Neural crest cell (in vitro differentiated cells): ENCODE results near the gene VRK1. TPM values are rescaled to one million over a fixed set of nuclear protein-coding genes. Genes with fewer than 3 reads are reported as not detected.
"Not testable (repeated sequence)": the region's sequence is repeated elsewhere in the genome, so short reads cannot be mapped to it uniquely, and the experiment has no call there.

ENCODE experiments used
- DNase-seq: peaks from one replicate; pipeline ENCODE4 v3.0.0; 2021; ENCODE audit warnings: low read depth, mixed read lengths, low spot score
- H3K27ac Mint-ChIP-seq: one replicate; pipeline ENCODE4 v1.8.0; 2021; ENCODE audit warnings: mild to moderate bottlenecking, mixed read lengths; ENCODE audit not compliant: unreplicated experiment
- H3K27me3 Mint-ChIP-seq: 2 replicates; pipeline ENCODE4 v1.8.0; 2021; ENCODE audit warnings: low read depth, mild to moderate bottlenecking, mixed read lengths
- H3K36me3 Mint-ChIP-seq: 2 replicates; pipeline ENCODE4 v1.8.0; 2021; ENCODE audit warnings: low read depth, mild to moderate bottlenecking, mixed read lengths
- H3K4me1 Mint-ChIP-seq: 2 replicates; pipeline ENCODE4 v1.8.0; 2021; ENCODE audit warnings: mixed read lengths
- H3K4me3 Mint-ChIP-seq: one replicate; pipeline ENCODE4 v1.8.0; 2021; ENCODE audit warnings: mild to moderate bottlenecking, mixed read lengths
- H3K9me3 Mint-ChIP-seq: 2 replicates; pipeline ENCODE4 v1.8.0; 2021; ENCODE audit warnings: mixed read lengths
- CTCF ChIP-seq: fragments of 200-600 bp; sonication (generic); conservative IDR thresholded peaks from 2 replicates; pipeline ENCODE4 v1.5.0; 2021; ENCODE audit warnings: antibody characterized with exemption, mild to moderate bottlenecking
- total RNA-seq: library from RNA; stranded (reverse); gene quantifications from 2 replicates; pipeline ENCODE4 v1.2.1, GENCODE V29; 2021

Gene VRK1
- total RNA-seq, 1 donor from 2014 or later, result 62.1 TPM

- no peak for DNase-seq
- Mint-ChIP-seq H3K27ac (no peak overlapping the region), H3K27me3 (no peaks in the 10 kb centered on the region), H3K36me3 (peaks cover 27% of the 10 kb centered on the region), H3K4me1 (peaks cover 8% of the 10 kb centered on the region), H3K9me3 (peaks cover 8% of the 10 kb centered on the region), H3K4me3 (no peak overlapping the region)
- no peak for TF ChIP-seq CTCF
Observed at GRCh38 chr14:96867634-96868033, 70.5 kb downstream of the VRK1 start.

- H3K27me3 Mint-ChIP-seq, result no peaks in the 10 kb centered on the region
- no peak for TF ChIP-seq CTCF
- no peak for DNase-seq
- peaks cover 18% of the 10 kb centered on the region for H3K4me1 Mint-ChIP-seq
- no peak overlapping the region for H3K4me3 Mint-ChIP-seq
- no peaks in the 10 kb centered on the region for H3K9me3 Mint-ChIP-seq
- peaks cover 7% of the 10 kb centered on the region for H3K36me3 Mint-ChIP-seq
- no peak overlapping the region for H3K27ac Mint-ChIP-seq
Observed at GRCh38 chr14:96874127-96874526, 76.9 kb downstream of the VRK1 start.

DNA sequence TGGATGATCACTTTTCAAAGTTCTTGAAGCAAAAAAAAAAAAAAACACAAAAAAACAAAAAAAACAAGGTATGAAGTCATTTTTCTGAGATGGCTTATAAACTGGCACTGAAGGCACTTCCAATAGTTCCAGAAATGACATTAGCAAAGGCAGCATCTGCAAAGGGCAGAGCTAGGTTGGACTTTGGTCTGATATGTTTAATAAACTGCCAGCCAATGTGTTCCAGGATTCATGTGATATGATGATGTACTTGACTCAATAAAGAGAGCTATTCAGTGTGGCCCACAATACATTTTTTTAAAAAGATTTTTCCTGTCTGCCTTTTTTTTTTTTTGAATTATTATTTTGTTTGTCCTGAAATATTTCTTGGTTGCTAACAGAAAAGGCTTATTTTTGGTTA is 79.6 kb downstream of the VRK1 start:
- peaks cover 27% of the 10 kb centered on the region for H3K4me1 Mint-ChIP-seq
- H3K27ac Mint-ChIP-seq, result no peak overlapping the region
- no peak overlapping the region for H3K4me3 Mint-ChIP-seq
- H3K9me3 Mint-ChIP-seq, result peaks cover 2% of the 10 kb centered on the region
- H3K27me3 Mint-ChIP-seq, result no peaks in the 10 kb centered on the region
- TF ChIP-seq CTCF, result no peak
- peaks cover 14% of the 10 kb centered on the region for H3K36me3 Mint-ChIP-seq
- DNase-seq, result no peak

DNA sequence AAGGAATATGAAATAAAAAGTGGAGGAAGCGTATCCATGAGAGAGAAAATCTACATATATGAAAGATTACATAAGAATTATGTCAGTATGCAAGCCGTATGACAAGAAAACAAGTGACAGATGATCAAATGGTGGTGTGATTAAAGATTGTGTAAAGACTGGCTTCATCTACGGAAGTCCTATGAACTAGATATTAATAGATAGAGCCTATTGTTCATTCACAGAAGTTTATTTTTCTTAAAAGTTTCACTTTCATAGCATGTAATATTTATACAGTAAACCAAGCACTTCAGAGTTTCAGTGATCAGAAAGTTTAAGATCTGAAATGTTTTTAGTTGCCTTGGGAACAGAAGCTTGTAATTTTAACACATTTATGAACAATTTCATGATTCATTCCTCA is 84.5 kb downstream of the VRK1 start:
- Mint-ChIP-seq H3K4me3 (no peak overlapping the region), H3K36me3 (peaks cover 25% of the 10 kb centered on the region), H3K4me1 (peaks cover 10% of the 10 kb centered on the region), H3K27ac (no peak overlapping the region), H3K27me3 (no peaks in the 10 kb centered on the region), H3K9me3 (peaks cover 2% of the 10 kb centered on the region)
- TF ChIP-seq CTCF, result no peak
- no peak for DNase-seq

- Mint-ChIP-seq H3K4me1 (peaks cover 25% of the 10 kb centered on the region), H3K36me3 (peaks cover 25% of the 10 kb centered on the region)
- not testable (repeated sequence) for H3K27ac Mint-ChIP-seq, H3K4me3 Mint-ChIP-seq, H3K27me3 Mint-ChIP-seq, DNase-seq, H3K9me3 Mint-ChIP-seq
Observed at GRCh38 chr14:96883974-96884373, 86.8 kb downstream of the VRK1 start.

DNA sequence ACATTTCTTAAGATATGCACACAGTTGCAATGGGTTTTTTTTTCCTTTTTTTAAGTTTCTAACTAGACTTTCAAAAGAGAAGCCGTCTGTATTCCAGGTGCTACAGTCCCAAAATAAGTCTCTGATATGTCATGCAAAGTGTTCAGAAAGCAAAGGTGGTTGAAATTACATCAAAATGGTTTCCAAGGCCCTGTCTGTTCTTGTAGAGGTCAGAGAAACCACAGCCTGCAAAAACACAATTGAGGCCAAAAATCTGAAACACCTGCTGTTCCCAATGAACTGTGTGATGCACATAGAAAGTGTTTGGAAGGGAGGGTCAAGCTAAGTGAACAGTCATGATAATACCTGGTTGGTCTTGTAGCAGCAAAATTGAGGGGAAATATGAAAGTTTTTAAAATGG is 91.0 kb downstream of the VRK1 start:
- Mint-ChIP-seq H3K4me3 (no peak overlapping the region), H3K36me3 (peaks cover 6% of the 10 kb centered on the region), H3K9me3 (no peaks in the 10 kb centered on the region), H3K4me1 (peaks cover 22% of the 10 kb centered on the region), H3K27me3 (no peaks in the 10 kb centered on the region), H3K27ac (no peak overlapping the region)
- DNase-seq, result no peak
- no peak for TF ChIP-seq CTCF
